ENCODE measurements around the gene GDF7. TPM values are rescaled to one million over a fixed set of nuclear protein-coding genes. Genes with fewer than 3 reads are reported as not detected.

The GDF7 gene
- polyA plus RNA-seq, 3 donors, result 1.9 to 4.0 (median 3.8) TPM

GRCh38 chr2:20728114-20728758 lies 61.3 kb downstream of the GDF7 start:
- no peak for DNase-seq (ENCODE audit: low read depth in 3 of 3, low spot score in 2 of 3)

Other genes starting within 250 kb of the GDF7 start
- gene RHOB, start 220.1 kb upstream of the GDF7 start, polyA plus RNA-seq (ENCODE audit: insufficient read length in 3 of 3), result 10 to 100 TPM; 70.6 to 93.3 (median 81.6) TPM
- 10 to 100 TPM; 15.3 to 20.2 (median 16.5) TPM for gene HS1BP3, start 16.0 kb upstream of the GDF7 start, polyA plus RNA-seq (ENCODE audit: insufficient read length in 3 of 3)
- gene LDAH, start 156.0 kb downstream of the GDF7 start, polyA plus RNA-seq (ENCODE audit: insufficient read length in 3 of 3), result 10 to 100 TPM; 38.7 to 42.2 (median 39.1) TPM